SU-DHL-6 (cell line): ENCODE data around the gene MNX1.

Experiments used
- EZH2phosphoT487 ChIP-seq: fragments of 200-600 bp; sonication (generic), shearing (Covaris generic); conservative IDR thresholded peaks from 2 replicates; pipeline ENCODE4 v1.6.1; 2018; ENCODE audit warnings: mild to moderate bottlenecking, antibody characterized with exemption, low read length, moderate library complexity, mixed read lengths
- TF ChIP-seq, protein P1 (sequence below): fragments of 200-600 bp; sonication (generic); IDR thresholded peaks from one replicate; pipeline ENCODE4 v1.5.1; 2017; ENCODE audit warnings: antibody characterized with exemption, mild to moderate bottlenecking, low read length, moderate library complexity; ENCODE audit not compliant: insufficient read depth, poor library complexity, severe bottlenecking

- TF ChIP-seq, protein P1, sequence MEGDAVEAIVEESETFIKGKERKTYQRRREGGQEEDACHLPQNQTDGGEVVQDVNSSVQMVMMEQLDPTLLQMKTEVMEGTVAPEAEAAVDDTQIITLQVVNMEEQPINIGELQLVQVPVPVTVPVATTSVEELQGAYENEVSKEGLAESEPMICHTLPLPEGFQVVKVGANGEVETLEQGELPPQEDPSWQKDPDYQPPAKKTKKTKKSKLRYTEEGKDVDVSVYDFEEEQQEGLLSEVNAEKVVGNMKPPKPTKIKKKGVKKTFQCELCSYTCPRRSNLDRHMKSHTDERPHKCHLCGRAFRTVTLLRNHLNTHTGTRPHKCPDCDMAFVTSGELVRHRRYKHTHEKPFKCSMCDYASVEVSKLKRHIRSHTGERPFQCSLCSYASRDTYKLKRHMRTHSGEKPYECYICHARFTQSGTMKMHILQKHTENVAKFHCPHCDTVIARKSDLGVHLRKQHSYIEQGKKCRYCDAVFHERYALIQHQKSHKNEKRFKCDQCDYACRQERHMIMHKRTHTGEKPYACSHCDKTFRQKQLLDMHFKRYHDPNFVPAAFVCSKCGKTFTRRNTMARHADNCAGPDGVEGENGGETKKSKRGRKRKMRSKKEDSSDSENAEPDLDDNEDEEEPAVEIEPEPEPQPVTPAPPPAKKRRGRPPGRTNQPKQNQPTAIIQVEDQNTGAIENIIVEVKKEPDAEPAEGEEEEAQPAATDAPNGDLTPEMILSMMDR = no peak
- no peak for TF ChIP-seq EZH2phosphoT487
Measured at GRCh38 chr7:157016024-157016351, 5.5 kb upstream of the MNX1 start.
